ENCODE measurements around the gene ANG. TPM values are rescaled to one million over a fixed set of nuclear protein-coding genes. Genes with fewer than 3 reads are reported as not detected.

ANG gene
- total and polyA plus RNA-seq, 9 of the 15 experiments (the other 6 are each of a cell fraction or from before 2014, with no cell fraction given): 0.21 to 0.73 (median 0.34) TPM; not detected in 4

DNA sequence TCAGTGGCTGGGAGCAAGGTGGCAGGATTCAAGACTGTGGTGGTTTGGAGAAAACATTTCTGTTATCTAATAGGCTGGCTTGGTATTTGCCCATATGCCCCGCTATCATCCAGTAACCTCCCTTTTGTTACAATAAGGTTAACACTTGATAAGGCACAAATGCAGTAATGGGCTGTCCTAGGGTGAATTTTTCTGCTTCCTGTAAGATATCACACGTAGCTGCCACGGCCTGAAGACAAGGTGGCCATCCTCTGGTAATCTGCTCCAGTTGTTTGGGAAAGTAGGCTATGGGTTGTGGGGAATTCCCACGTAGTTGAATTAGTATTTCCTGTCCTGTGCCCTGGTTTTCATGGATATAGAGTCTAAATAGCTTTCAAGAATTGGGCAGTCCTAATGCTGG lies 23.1 kb downstream of the ANG start (continued):
- TF ChIP-seq RBM17 (IDR thresholded peaks at IDR 0.05; ENCODE audit: borderline replicate concordance, low read depth, low read length) (no peak), MTA2 (IDR thresholded peaks at IDR 0.05; ENCODE audit: low read depth) (peak; percentile 49; the same call in 1 of the 2 replicates), ZNF507 (tag; conservative IDR thresholded peaks at IDR 0.05) (no peak), TAF7 (tag; IDR thresholded peaks at IDR 0.05) (no peak), BRD4 (IDR thresholded peaks at IDR 0.05) (no peak), STAT5A (IDR thresholded peaks at IDR 0.05; ENCODE audit: borderline replicate concordance, low read length) (peak; percentile 44; the same call in 1 of the 2 replicates), ZNF77 (CRISPR knock-in tag; IDR thresholded peaks at IDR 0.05) (no peak), FOXO4 (CRISPR knock-in tag; IDR thresholded peaks at IDR 0.05) (no peak), ZNF407 (IDR thresholded peaks at IDR 0.05; ENCODE audit: low read depth) (no peak), SLC30A9 (CRISPR knock-in tag; IDR thresholded peaks at IDR 0.05) (no peak), ID3 (CRISPR knock-in tag; IDR thresholded peaks at IDR 0.05) (no peak), ID3 (tag; IDR thresholded peaks at IDR 0.05) (no peak), NCOR1 (IDR thresholded peaks at IDR 0.05) (peak; percentile 80), NKRF (IDR thresholded peaks at IDR 0.05; ENCODE audit: borderline replicate concordance) (no peak), MAFK (IDR thresholded peaks at IDR 0.05; ENCODE audit: low read length) (no peak), ZNF23 (CRISPR knock-in tag; IDR thresholded peaks at IDR 0.05) (no peak), CSDE1 (IDR thresholded peaks at IDR 0.05) (no peak), EZH2 (IDR thresholded peaks at IDR 0.05; ENCODE audit: borderline replicate concordance, low read depth, low read length) (no peak), STAG1 (CRISPR knock-in tag; IDR thresholded peaks at IDR 0.05; ENCODE audit: borderline replicate concordance) (no peak)
